Measurements from ENCODE around the gene GOLGA8R. TPM values are rescaled to one million over a fixed set of nuclear protein-coding genes. Genes with fewer than 3 reads are reported as not detected.
"Not testable (repeated sequence)": the region's sequence is repeated elsewhere in the genome, so short reads cannot be mapped to it uniquely, and the experiment has no call there.

Gene GOLGA8R
- 1.1 and 1.5 TPM in 2 replicates for total RNA-seq

- not testable (repeated sequence) for DNase-seq (ENCODE audit: extremely low read depth, low read depth, low spot score)
Measured at GRCh38 chr15:30414160-30414559, at the start of gene GOLGA8R. Gene GOLGA8R, minus strand, starts transcription at chr15:30414260. Its CDS starts 98 bp downstream, at chr15:30414162.

- DNase-seq (ENCODE audit: extremely low read depth, low read depth, low spot score), result not testable (repeated sequence)
Measured at GRCh38 chr15:30463849-30464248, 49.8 kb upstream of the GOLGA8R start.

- not testable (repeated sequence) for DNase-seq (ENCODE audit: extremely low read depth, low read depth, low spot score)
Measured at GRCh38 chr15:30462176-30462575, 48.1 kb upstream of the GOLGA8R start.

- DNase-seq (ENCODE audit: extremely low read depth, low read depth, low spot score), result not testable (repeated sequence)
Measured at GRCh38 chr15:30452702-30453101, 38.6 kb upstream of the GOLGA8R start.

GRCh38 chr15:30438348-30438747 is 24.3 kb upstream of the GOLGA8R start:
- not testable (repeated sequence) for DNase-seq (ENCODE audit: extremely low read depth, low read depth, low spot score)

- DNase-seq (ENCODE audit: extremely low read depth, low read depth, low spot score), result not testable (repeated sequence)
Measured at GRCh38 chr15:30435878-30436277, 21.8 kb upstream of the GOLGA8R start.

- DNase-seq (ENCODE audit: extremely low read depth, low read depth, low spot score), result not testable (repeated sequence)
Measured at GRCh38 chr15:30420723-30421122, 6.7 kb upstream of the GOLGA8R start.

- DNase-seq (ENCODE audit: extremely low read depth, low read depth, low spot score), result not testable (repeated sequence)
Measured at GRCh38 chr15:30407636-30408035, 6.4 kb downstream of the GOLGA8R start.

- DNase-seq (ENCODE audit: extremely low read depth, low read depth, low spot score), result not testable (repeated sequence)
Measured at GRCh38 chr15:30398988-30399387, 15.1 kb downstream of the GOLGA8R start.

- DNase-seq (ENCODE audit: extremely low read depth, low read depth, low spot score), result not testable (repeated sequence)
Measured at GRCh38 chr15:30393664-30393991, 20.4 kb downstream of the GOLGA8R start.

GRCh38 chr15:30392766-30393663 is 21.0 kb downstream of the GOLGA8R start, which contains the start of gene CHRFAM7A:
Gene CHRFAM7A, minus strand, starts transcription at chr15:30393540. Its CDS starts 10,189 bp downstream, at chr15:30383351.
- not testable (repeated sequence) for DNase-seq (ENCODE audit: extremely low read depth, low read depth, low spot score)

GRCh38 chr15:30386318-30386887 is 27.7 kb downstream of the GOLGA8R start:
- not testable (repeated sequence) for DNase-seq (ENCODE audit: extremely low read depth, low read depth, low spot score)

- not testable (repeated sequence) for DNase-seq (ENCODE audit: extremely low read depth, low read depth, low spot score)
Measured at GRCh38 chr15:30377082-30377413, 37.0 kb downstream of the GOLGA8R start.

- not testable (repeated sequence) for DNase-seq (ENCODE audit: extremely low read depth, low read depth, low spot score)
Measured at GRCh38 chr15:30376375-30377081, 37.5 kb downstream of the GOLGA8R start.

GRCh38 chr15:30375872-30376271 is 38.2 kb downstream of the GOLGA8R start:
- DNase-seq (ENCODE audit: extremely low read depth, low read depth, low spot score), result not testable (repeated sequence)

- DNase-seq (ENCODE audit: extremely low read depth, low read depth, low spot score), result not testable (repeated sequence)
Measured at GRCh38 chr15:30374862-30375261, 39.2 kb downstream of the GOLGA8R start.

GRCh38 chr15:30368271-30368670 is 45.8 kb downstream of the GOLGA8R start:
- not testable (repeated sequence) for DNase-seq (ENCODE audit: extremely low read depth, low read depth, low spot score)

GRCh38 chr15:30367246-30367645 is 46.8 kb downstream of the GOLGA8R start:
- not testable (repeated sequence) for DNase-seq (ENCODE audit: extremely low read depth, low read depth, low spot score)

- DNase-seq (ENCODE audit: extremely low read depth, low read depth, low spot score), result not testable (repeated sequence)
Measured at GRCh38 chr15:30361404-30361803, 52.7 kb downstream of the GOLGA8R start.

GRCh38 chr15:30360990-30361389 is 53.1 kb downstream of the GOLGA8R start:
- not testable (repeated sequence) for DNase-seq (ENCODE audit: extremely low read depth, low read depth, low spot score)

- DNase-seq (ENCODE audit: extremely low read depth, low read depth, low spot score), result not testable (repeated sequence)
Measured at GRCh38 chr15:30355043-30355442, 59.0 kb downstream of the GOLGA8R start.
